HG03135 (cell line): ENCODE measurements around the gene GPC4.

ENCODE experiments used
- ATAC-seq: cut with Tn5 transposase; IDR thresholded peaks from one replicate; pipeline ENCODE4 v1.9.1; 2021; ENCODE audit warnings: mild to moderate bottlenecking, moderate library complexity; ENCODE audit not compliant: unreplicated experiment

The GPC4 gene

DNA sequence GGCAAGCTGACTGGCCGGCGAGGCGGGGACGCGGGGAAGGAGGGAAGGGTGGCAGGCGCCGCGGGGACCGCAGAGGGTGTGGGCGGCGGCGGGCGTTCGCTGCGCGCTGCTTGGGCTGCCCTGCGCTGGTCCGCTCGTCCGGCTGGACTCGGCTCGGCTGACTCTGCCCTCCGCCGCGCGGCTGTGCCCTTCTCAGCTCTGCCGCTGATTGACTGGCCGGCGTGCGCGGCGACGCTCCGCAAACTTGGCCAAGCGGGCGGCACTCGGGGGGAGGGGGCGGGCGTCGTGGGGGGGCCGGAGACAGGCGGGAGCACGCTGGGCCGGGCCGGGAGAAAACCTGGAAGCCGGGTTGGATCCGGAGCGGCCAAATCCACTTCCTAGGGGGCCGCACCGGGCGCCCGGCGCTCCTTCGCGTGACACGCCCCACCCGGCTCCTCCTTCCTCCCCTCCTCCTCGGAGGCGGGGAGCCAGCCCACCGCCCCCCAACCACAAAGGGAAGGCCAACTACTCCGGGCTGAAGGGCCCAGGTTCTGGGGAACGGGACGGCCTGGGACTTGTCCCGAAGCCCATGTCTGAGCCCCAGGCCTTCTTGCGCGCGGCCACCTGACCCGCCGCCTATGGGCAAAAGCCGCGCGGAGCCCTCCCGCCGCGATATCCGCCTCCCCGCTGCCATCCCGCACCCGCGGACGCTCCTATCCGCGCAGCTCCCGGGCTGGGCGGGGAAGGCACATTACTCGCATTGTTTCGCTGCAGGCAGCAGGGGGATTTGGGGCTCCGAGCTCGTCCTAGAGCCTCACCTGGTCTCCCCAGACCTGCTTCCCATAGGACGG is at the start of gene GPC4:
Gene GPC4, minus strand, starts transcription at position 214 of the 830 bp plus-strand sequence. CDS start 524 bp downstream, outside the sequence.
- ATAC-seq, result no peak

DNA sequence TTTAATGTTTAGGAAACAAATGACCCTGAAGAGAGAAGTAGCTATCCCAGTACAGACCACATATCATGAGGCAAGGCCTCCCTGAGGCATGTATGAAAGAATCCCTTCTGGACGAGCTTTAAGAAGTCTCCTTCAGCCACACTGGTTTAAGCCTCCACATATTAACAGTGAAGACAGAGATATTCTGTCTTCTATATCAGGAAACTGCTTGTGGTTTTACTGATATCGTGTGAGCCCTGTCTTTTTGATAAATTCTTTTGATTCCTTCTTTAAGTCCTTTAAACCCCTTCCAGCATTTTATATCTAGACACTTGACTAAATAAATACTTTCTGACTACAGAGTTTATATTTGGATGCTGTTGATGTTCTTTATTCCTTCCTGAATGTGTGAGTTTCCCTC is 45.9 kb upstream of the GPC4 start:
- ATAC-seq, result no peak

DNA sequence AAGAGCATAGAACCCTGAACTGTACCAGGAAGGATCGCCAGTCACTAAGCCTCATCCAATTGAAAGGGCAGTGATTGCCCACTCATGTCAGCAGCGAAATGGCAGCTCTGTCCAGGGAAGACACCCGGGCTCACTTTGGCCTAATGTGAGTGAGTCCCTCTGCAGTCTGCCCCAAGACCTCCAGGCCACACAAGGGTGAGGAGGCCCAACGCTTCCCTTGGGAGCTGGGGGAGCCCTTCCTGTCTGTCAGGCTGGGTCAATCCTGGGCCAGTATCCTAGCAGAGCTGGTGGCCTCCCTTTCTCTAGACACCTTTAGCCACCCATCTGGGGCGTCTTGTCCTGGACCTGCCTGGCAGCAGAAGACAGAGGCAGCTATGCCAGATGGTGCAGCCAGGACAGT is 39.6 kb upstream of the GPC4 start:
- no peak for ATAC-seq

DNA sequence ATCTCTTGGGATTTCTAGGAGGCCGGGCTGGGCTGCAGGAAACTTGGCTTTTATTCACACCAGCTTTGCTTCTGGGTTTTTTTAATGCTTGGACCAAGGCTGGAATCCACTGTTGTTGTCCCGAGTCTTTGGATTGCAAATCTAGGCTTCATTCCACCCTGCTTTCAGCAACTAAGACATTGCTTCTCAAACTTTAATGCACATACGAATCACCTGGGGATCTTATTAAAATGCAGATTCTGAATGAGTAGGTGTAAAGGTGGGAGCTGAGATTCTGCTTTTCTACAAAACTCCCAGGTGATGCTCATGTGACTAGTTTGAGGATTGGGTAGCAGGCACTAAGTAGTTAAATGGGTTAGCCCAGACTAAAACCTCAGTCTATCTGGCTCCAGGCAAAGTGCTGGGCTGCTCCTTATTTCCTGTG is 39.2 kb upstream of the GPC4 start:
- no peak for ATAC-seq

DNA sequence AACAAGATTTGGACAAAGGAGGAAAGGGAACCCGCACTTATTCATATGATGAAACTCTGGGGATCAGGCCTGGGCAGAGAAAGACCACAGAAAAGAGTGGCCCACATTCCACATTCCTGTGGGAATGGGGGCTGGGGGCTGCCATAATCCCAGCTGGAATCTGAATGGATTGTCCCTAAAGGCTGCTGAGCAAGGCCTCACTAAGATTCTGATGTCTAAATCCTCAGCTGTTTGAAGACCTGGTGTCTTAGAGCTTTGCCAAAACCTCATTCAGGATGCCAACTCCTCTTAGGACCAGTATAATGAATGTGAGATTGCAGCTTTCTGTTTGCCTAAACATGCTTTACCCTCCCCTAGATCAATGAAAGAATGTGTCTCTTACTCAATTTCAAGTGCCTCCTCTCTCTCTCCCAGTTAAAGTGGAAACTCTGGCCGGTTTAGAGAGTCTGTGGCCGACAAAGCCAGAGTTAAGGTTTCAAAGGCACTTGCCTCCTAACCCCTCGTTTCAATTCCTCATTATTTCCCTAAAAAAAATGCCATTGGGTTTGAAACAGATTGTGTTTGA is 33.3 kb upstream of the GPC4 start:
- no peak for ATAC-seq

DNA sequence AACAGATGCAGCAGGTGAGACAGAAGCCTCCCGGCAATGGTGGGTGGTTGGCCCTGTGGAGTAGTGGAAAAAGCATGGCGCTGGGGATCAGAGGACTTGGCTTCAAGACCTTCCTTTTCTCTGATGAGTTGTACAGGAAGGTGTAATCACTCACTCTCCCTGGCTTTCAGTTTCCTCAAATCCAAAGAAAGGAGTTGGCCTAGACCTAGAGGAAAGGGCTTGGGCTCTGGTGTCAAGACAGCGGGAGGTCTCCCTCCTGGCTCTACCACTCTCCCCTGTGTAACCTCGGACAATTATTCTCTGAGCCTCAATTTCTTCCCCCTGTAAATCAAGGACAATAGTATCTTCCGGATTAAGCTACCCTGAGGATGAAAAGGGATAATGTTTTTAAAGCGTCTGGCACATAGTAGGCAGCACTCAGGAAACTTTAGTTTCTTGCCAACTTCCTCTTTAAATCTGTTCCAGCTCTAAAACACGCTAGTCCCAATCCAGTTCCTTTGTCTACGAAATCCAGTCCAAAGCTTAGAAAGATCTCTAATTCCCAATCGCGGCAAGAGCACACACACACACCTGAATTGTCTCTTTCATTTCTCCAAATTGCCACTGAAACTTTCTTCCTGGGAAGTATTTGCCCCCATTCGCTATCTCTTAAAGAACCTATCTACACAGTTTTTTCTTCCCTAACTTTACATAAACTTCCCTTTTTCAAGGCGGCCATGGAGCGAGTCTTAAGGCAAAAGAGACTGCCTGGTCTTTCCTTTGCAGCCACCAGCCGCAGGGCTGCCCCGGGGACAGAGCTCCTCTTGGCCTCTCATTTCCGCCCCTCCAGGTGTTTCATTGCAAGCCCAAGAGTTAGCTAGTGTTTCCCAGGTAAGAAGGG is 29.9 kb upstream of the GPC4 start:
- no peak for ATAC-seq

DNA sequence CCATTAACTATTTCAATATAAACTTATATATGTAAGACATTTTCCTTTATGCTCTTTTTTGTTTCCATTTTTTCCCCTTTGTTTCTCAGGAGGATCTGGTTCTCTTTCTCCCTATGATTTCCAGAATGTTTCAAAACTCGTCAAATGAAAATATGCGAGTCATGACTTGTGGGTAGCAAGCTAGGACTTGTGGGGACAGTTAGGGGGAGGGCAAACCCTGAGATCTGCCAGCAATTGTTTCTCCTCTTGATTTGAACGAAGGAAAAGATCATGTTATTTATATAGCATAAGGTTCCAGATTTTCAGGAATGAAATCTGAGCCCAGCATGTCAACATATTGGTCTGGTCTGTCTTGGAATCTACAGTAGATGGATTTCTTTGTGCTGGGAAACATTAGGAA is 28.9 kb upstream of the GPC4 start:
- ATAC-seq, result no peak

DNA sequence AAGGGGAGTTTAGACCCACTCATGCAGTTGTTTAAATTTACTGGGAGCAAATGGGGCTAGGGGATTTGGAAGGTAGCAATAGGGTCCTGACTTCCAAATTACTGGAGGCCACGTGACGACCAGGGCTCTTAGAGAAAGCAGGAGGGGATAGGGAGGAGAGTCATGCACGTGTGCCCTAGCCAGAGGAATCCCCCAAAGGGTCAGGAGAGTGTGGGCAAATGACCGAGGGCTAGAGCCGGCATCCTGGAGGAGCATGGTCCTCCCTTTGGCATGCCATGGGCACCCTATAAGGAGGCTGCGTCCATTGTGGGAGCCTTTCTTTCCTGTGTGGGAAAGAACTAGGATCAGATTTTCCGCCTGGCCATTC is 25.5 kb upstream of the GPC4 start:
- no peak for ATAC-seq

DNA sequence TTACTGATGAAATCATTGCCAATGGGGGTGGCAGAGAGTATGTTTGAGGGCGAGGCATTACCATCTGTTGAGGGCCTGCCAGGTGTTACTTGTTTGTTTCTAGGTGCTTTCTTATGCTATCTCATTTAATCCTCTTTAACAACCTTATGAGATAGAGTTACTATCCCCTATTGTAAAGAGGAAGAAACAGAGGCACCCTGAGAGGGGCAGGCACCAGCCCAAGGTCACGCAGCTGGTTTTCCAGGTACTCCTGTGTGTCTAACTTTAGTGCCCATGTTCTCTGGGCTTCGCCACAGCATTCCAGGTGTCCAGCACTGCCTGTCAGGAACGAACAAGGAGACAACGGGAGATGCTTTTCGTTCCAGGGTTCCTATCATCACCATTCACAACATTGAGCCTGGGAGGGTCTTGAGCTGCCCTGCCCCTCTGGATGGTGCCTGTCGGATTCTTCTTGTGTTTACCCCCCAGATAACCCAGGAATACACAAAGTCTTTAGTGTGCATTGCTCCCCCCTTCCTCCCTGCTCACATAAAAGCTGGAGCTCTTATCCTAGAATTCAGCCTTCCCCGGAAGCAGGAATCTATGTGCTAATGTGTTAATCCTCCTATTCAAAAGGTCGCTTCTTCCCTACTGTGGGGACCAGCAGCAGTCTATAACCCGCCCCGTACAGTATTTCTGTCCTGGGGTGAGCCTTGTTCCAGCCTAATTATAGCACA is 24.9 kb upstream of the GPC4 start:
- no peak for ATAC-seq

DNA sequence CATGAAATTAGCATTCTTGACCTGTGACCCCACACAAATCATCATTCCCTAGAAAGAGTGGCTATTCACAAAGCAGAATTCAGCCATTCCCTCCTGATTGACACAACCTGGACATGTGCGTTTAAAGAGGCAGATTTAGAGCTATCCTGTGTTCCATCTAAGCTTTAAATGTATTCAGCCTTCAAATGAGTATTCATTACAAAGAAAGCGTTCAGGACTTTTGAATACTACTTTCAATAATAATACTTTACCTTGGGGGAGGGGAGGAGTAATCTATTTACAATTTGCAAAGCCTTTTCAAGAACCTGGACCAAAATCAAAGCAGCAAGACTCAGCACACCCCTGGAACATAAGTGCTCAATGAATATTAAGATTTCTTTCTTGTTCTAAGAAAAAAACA is 22.5 kb upstream of the GPC4 start:
- no peak for ATAC-seq

DNA sequence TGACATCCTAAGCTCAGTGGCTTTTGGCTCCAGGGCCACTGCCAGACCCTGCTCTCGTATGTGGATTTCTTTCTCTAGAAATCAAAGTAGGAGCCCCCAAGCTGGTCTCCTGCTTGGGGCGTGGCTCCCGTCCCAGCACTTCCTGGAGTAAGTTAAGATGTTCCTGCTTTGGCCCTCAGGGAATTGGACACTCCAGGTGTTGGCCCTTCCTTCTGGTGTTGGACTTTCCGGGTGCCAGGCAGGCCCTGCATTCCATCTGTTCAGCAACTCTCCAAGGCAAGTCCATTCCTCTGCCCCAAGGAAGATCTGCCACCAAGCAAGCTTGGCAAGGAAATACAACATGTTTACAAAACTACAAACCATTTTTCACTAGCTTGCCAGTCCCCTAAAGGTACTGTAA is 22.1 kb upstream of the GPC4 start:
- no peak for ATAC-seq

DNA sequence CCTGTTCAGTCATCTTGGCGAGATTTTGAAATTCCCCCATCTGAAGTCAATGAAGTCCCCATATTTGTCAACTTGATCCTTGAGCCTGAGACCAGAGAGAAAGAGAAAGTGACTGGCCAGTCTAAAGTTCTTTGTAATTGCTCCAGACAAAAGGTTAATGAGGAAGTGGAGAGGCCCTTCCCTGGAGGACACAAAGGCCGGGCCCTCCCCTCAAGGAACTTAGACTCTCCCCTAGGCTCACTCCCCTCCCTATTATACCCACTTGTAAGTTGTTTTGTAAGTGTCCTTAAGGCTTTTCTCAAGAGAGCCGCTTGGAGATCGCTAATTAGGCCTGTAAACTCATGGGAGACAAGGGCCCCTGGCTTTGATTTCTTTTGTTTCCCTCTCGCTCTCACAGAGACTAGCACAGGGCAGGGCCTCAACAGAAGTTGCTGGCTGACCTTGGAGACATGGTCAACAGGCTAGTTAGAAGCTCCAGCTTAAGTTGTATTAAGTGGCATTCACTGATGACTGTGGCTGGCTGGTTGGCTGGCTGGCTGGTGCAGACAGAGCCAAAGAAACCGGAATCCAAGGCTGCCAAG is 20.3 kb upstream of the GPC4 start:
- no peak for ATAC-seq

DNA sequence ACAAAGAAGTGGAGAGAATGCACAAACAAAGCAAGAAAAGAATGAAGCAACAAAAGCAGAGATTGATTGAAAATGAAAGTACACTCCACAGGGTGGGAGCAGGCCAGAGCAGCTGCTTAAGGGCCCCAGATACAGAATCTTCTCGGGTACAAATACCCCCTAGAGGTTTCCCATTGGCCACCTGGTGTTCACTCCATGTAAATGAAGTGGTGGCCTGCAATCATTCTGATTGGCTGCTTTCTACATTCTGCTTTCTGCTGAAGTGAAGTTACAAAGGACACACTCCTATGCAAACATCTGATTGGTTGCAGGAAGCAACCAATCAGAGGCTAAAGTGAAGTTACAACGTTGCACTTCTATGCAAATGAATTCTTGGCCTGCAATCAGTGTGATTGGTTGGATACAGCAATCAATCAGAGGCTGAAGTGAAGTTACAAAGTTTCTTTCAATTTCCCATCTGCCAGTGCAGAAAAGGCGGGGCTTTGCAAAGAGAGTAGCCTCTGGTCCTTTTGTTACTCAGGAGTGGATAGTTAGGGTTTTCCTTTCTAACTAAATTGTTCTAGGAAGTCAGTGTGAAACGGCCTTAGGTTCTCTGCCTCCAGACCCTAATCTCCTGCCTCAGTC is 19.0 kb upstream of the GPC4 start:
- no peak for ATAC-seq

DNA sequence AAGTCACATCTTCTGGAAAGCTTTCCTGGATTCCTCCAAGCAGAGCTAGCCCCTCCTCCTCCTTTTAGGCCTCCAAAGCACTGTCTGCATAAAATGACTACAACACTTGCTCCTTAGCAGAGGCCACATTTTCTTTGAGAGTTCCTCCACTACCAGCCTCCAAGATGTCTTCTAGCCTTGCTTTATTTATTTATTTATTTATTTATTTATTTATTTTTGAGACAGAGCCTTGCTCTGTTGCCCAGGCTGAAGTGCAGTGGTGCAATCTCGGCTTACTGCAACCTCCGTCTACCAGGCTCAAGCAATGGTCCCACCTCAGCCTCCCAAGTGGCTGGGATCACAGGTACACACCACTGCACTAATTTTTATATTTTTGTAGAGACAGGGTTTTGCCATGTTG is 4.6 kb upstream of the GPC4 start:
- no peak for ATAC-seq

DNA sequence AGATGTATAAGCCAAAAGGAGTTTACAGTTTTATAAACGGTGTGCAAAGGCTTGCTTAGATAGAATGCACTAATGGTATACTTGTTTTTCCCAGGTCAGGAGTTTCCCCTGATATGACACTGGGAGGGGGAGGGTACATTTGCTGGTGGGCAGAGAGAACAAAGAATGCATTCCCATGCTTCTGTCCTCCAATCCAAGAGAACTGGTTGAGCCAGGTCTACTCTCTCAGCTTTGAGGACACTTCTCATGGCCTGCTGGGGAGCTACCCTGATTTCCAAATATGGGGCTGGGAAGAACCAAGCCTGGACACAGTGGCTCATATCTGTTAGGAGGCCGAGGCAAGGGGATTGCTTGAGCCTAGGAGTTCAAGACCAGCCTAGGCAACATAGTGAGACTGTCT is 3.3 kb upstream of the GPC4 start:
- no peak for ATAC-seq

DNA sequence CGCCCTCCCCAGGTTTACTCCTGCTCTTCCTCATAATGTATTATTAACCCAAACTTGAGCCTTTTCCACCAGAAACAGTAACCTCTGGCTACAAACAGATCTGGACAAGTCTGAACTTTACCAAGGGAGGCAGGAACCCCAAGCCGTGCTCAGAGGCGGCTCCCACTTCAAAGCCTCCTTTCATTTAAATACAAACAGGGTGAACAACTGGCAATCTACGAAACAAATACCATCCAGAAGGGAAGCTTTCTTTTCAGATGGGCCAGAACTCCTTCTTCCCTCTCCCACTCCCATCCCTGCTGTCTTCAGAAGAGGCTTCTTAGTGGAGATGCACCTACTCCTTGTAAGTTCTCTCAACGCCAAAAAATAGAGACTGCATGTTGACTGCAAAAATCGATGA is 2.1 kb upstream of the GPC4 start:
- no peak for ATAC-seq

DNA sequence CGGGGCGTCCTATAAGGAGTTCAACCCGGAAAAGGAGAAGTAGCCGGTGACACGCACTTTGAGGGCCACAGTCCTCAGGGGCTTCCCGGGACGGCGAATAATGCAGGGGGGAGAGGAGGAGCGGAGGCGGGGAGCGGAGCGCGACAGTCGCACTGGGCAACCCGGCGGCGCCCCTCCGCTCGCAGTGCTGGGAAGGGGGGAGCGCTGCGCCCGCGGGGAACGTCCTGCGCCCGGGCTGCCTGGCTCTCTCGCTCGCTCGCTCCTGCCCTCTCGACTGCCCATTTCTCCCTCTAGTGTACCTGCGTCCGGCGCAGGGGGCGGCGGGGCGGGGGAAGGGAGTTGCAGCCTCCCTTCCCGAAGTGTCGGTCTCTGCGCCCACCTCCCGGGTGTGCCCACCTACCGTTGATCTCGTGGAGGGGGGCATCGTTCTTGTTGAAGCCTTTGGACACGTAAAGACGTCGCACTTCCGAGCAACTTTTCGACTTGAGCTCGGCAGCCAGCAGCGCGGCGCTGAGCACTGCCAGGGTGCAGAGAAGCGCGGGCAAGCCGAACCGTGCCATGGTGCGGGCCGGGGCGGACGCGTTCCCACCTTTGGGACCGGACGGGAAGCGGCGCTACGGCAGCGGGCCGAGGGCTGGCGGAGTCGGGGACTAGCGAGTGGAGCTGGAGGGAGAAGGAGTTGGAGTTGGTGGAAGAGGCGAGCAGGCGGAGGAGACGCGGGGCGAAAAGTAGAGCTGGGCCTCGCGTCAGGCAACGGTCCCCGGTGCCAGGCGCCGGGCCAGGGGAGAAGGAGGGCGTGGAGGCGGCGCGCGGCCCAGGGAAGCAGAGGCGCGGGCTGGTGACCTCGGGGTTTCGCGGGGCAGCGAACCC is 648 bp downstream of the GPC4 start:
- ATAC-seq, result no peak

DNA sequence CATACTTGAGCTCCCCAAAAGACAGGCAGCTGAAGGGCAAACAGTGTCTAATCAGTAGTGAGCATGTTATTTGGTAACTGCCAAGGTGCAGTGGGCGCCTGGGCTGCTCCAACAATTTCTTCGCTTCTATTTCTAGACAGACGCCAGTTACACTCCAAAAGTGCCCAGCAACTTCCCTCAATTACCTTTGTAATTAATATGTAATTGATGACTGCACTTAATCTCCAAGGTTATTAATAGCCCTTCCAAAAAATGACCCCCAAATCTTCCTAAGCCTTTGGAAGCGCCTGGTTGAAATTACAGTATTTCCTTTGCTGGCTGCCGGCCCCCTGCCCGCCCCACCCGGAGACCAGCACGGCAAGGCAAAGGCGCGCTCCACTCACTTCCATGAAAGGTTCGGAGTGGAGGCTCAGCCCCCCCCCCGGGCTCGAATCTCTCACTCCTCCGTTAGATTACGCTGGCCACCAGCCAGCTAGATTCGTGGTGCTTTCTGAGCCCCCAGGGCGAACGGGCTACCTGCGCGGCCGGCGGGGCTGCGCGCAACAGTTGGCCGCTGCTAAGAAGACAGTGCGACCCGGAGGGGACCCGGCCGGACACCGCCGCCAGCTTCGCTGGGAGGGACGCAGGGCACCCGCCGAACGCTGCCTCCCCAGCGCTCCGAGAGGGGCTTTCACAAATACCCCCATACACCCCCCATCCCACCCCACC is 1.9 kb downstream of the GPC4 start:
- ATAC-seq, result no peak

DNA sequence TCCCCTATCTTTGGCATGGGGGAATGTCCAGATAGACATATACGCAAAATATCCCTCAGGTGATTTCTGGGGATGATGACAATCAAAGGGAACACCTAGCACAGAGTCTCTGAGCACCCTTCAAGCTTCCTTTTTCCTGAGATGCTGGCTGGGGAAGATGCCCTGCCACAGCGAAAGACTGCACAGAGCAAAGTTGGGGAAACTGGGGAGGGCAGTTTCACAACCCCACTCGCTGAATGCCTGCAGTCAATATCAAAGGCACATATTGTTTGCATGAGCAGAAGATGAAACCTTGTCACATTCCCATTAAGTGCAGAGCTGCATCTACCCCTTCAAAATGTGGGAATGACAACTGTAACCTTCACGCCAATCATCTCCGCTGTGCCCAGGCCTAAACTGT is 2.6 kb downstream of the GPC4 start:
- ATAC-seq, result no peak
